Body of pancreas (tissue), 4 donors: ENCODE data around the gene SRMS. TPM values are rescaled to one million over a fixed set of nuclear protein-coding genes. Genes with fewer than 3 reads are reported as not detected.

ENCODE experiments used
- ATAC-seq: fragments of 150-250 bp; one replicate; pipeline ENCODE4 v1.9.1; 2016
- DNase-seq, 4 donors: peaks; one replicate each; pipeline ENCODE4 v3.0.0-alpha.2; 2019
- H3K27ac ChIP-seq, 4 donors: fragments of 200-600 bp; sonication (generic); 1 replicate in 3 of 4; 2 replicates in 1 of 4; pipeline versions ENCODE4 v1.5.1 to v1.6.1; 2016 to 2019; ENCODE audit warnings: mild to moderate bottlenecking in 1 of 4, mixed read lengths in 1 of 4, moderate library complexity in 1 of 4
- H3K27me3 ChIP-seq, 2 donors: fragments of 200-600 bp; sonication (generic); one replicate each; pipeline ENCODE4 v1.6.0; 2016; ENCODE audit warnings: mild to moderate bottlenecking in 1 of 2
- H3K36me3 ChIP-seq, 2 donors: fragments of 200-600 bp; sonication (generic); replicated peaks in 1 of 2; 2 replicates each; pipeline ENCODE4 v1.5.1; 2016; ENCODE audit warnings: low read depth in 2 of 2; ENCODE audit not compliant: insufficient read depth in 1 of 2
- H3K4me1 ChIP-seq: fragments of 200-600 bp; sonication (generic); one replicate; pipeline ENCODE4 v1.6.0; 2016
- H3K4me3 ChIP-seq, 2 donors: fragments of 200-600 bp; sonication (generic); 1 replicate in 1 of 2; 2 replicates in 1 of 2; pipeline ENCODE4 v1.5.1; 2016 to 2019
- H3K9me3 ChIP-seq, 3 donors: fragments of 200-600 bp; sonication (generic); 1 replicate in 2 of 3; 2 replicates in 1 of 3; pipeline ENCODE4 v1.5.1; 2016
- CTCF ChIP-seq, 7 experiments: fragments of 450-650 bp in 4 of 7; fragments of 200-600 bp in 3 of 7; sonication (generic) in 3 of 7; IDR thresholded peaks; one replicate each; pipeline ENCODE4 v1.5.1; 2016 to 2019; ENCODE audit warnings: antibody characterized with exemption in 7 of 7
- POLR2A ChIP-seq, 3 donors: fragments of 450-650 bp; IDR thresholded peaks; one replicate each; pipeline ENCODE4 v1.6.1; 2016; ENCODE audit warnings: antibody characterized with exemption in 3 of 3, mild to moderate bottlenecking in 2 of 3
- WGBS, 2 donors: methylation state at CpG; one replicate each; pipeline ENCODE4 v1.1.5; 2017; 5-methylcytosine and 5-hydroxymethylcytosine counted together
- intact Hi-C: fragments of 100-400 bp; cut with DNase I; formaldehyde crosslinking; loops from one replicate; pipeline ENCODE4 v1.15.1; 2023
- total RNA-seq, 2 donors: library from RNA; depleted of rRNA; stranded (reverse); fragments of >200 nt; gene quantifications; one replicate each; pipeline ENCODE4 v1.1.0, GENCODE V29; 2016

The SRMS gene
- total RNA-seq, 2 donors from 2014 or later = not detected

GRCh38 chr20:63551068-63551467, 3.5 kb upstream of the SRMS start:
- no peak for TF ChIP-seq CTCF (IDR thresholded peaks at IDR 0.05)
- TF ChIP-seq POLR2A (IDR thresholded peaks at IDR 0.05) = no peak
- intact Hi-C loops = no loop called here
- Histone ChIP-seq H3K4me3 (no peak overlapping the region), H3K27ac (no peak overlapping the region), H3K9me3 (no peaks in the 10 kb centered on the region), H3K27me3 (peaks cover 0 to 4% of the 10 kb centered on the region in 2 donors), H3K36me3 (no peaks in the 10 kb centered on the region), H3K4me1 (peaks cover 11% of the 10 kb centered on the region)
- DNase-seq (no peak), ATAC-seq (no peak)
- 39 to 48% methylated on average over 9 of the region's 9 CpGs for WGBS, 2 donors

GRCh38 chr20:63549679-63550282, 2.2 kb upstream of the SRMS start:
- no peak for ATAC-seq
- Histone ChIP-seq H3K4me3 (no peak overlapping the region), H3K36me3 (no peaks in the 10 kb centered on the region), H3K27ac (no peak overlapping the region), H3K27me3 (peaks cover 0 to 4% of the 10 kb centered on the region in 2 donors), H3K9me3 (no peaks in the 10 kb centered on the region), H3K4me1 (peaks cover 11% of the 10 kb centered on the region)
- TF ChIP-seq POLR2A (IDR thresholded peaks at IDR 0.05) (no peak), CTCF (IDR thresholded peaks at IDR 0.05) (no peak)
- intact Hi-C loops = loop anchor here (10.0 kb wide), 1 partner anchor 415 kb away; the partner anchor contains the start of gene ZNF512B
- 76 to 94% methylated on average over 10 to 18 of the region's 18 CpGs for WGBS, 2 donors
- DNase-seq = no peak

- H3K9me3 ChIP-seq = no peaks in the 10 kb centered on the region
- intact Hi-C loops = loop anchor here (10.0 kb wide), 1 partner anchor 416 kb away; the partner anchor contains the start of gene ZNF512B
- H3K27me3 ChIP-seq = peaks cover 0 to 4% of the 10 kb centered on the region in 2 donors
- H3K27ac ChIP-seq = no peak overlapping the region
- no peaks in the 10 kb centered on the region for H3K36me3 ChIP-seq
- no peak for ATAC-seq
- DNase-seq = no peak
- peaks cover 8% of the 10 kb centered on the region for H3K4me1 ChIP-seq
- no peak for TF ChIP-seq POLR2A (IDR thresholded peaks at IDR 0.05)
- no peak for TF ChIP-seq CTCF (IDR thresholded peaks at IDR 0.05)
- 21 to 80% methylated on average over 1 to 4 of the region's 25 CpGs for WGBS, 2 donors
- no peak overlapping the region for H3K4me3 ChIP-seq
These were observed 1.5 kb upstream of the SRMS start for GRCh38 chr20:63549019-63549418.

- no peak overlapping the region for H3K4me3 ChIP-seq
- ATAC-seq (no peak), DNase-seq (no peak)
- peaks cover 3% of the 10 kb centered on the region for H3K4me1 ChIP-seq
- no peaks in the 10 kb centered on the region for H3K36me3 ChIP-seq
- TF ChIP-seq CTCF (IDR thresholded peaks at IDR 0.05) (no peak), POLR2A (IDR thresholded peaks at IDR 0.05) (no peak)
- intact Hi-C loops = loop anchor here (10.0 kb wide), 1 partner anchor 416 kb away; the partner anchor contains the start of gene ZNF512B
- H3K27ac ChIP-seq = no peak overlapping the region
- 36 to 56% methylated on average over 6 to 11 of the region's 11 CpGs for WGBS, 2 donors
- no peaks in the 10 kb centered on the region for H3K9me3 ChIP-seq
- peaks cover 0 to 4% of the 10 kb centered on the region in 2 donors for H3K27me3 ChIP-seq
These were observed 993 bp upstream of the SRMS start for GRCh38 chr20:63548542-63548941.
